GF-D8 (cell line): ENCODE measurements around the gene KRTAP9-3.
"Not testable (repeated sequence)": the region's sequence is repeated elsewhere in the genome, so short reads cannot be mapped to it uniquely, and the experiment has no call there.

Source experiments
- DNase-seq: peaks from one replicate; lab custom pipeline; 2025; lab: John Stamatoyannopoulos, UW

The KRTAP9-3 gene

DNA sequence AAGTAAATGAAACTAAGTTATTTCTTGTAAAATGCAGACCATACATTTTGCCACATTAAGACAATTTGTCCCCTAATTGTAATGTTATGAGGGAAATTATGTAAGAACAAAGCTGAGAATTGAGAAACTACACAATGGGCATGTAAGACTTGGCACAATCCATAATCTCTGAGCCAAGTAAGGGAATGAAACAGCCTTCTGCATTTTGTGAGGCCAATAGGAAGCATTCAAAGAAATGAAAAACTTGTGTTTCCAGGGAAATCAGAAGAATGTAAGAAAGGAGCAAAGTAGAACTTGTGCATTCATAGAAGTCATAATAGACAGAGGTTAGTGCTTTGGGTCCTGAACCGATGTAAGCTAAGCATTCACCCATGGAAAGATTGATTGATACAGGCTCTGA is 19.0 kb downstream of the KRTAP9-3 start:
- no peak for DNase-seq

DNA sequence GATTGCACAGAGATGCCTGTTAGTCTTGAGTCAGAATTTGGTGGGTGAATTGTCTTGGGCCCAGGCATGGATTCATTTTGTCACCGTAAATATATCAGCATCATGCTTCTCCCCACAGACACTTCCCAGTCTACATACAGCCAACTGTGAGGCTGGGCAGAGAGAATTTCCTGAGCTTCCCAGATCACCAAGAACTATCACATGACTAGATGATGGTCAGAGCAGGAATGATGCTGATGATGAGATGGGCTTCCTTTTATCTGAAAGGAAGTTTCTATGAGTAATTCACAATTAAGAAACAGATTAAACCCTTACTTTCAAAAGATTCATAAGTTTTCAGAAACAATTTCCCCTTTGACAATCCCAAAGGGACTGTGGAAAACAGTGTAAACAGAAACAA is 22.6 kb downstream of the KRTAP9-3 start:
- no peak for DNase-seq

DNA sequence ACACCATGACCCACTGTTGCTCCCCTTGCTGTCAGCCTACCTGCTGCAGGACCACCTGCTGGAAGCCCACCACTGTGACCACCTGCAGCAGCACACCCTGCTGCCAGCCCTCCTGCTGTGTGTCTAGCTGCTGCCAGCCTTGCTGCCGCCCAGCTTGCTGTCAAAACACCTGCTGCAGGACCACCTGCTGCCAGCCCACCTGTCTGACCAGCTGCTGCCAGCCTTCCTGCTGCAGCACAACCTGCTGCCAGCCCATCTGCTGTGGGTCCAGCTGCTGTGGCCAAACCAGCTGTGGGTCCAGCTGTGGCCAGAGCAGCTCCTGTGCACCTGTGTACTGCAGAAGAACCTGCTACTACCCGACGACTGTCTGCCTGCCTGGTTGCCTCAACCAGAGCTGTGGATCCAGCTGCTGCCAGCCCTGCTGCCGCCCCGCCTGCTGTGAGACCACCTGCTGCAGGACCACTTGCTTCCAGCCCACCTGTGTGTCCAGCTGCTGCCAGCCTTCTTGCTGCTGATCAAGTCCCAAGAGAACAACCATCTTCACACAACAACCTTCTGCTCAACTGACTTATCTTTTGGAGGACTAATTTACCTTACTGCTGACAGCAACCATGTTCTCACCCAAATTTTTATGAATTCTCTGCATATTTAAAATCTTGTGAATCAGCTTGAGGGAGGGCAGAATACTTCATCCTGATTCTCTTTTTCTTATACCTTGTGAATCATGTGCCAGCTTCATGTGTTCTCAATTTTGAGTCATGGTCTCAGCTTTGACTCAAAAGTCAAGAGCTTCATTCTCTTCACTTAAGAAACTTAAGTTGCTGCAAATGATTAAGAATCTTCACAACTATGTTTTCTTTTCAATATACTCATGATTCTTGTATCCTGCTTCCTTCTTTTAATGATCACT is 23.4 kb downstream of the KRTAP9-3 start, which contains the start of gene KRTAP9-9:
Gene KRTAP9-9, plus strand, starts transcription at position 4 of the 910 bp plus-strand sequence.
- DNase-seq: not testable (repeated sequence)

DNA sequence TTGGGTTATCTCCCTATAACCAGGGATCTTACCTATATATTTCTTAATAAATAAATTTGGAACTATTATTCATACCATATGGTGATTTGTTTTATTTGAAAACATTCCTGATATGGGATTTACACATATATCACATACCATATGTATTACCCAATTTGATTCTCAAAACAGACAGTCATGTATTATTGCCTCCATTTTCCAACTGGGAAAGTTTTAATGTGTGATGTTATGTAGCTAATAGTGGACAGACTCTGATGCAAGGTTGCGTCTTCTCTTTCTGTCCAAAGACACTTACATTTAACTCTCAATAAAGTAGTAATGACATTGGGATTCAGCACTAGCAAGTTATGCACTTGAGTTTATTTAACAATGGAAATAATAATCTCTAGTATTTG is 24.0 kb downstream of the KRTAP9-3 start:
- no peak for DNase-seq

DNA sequence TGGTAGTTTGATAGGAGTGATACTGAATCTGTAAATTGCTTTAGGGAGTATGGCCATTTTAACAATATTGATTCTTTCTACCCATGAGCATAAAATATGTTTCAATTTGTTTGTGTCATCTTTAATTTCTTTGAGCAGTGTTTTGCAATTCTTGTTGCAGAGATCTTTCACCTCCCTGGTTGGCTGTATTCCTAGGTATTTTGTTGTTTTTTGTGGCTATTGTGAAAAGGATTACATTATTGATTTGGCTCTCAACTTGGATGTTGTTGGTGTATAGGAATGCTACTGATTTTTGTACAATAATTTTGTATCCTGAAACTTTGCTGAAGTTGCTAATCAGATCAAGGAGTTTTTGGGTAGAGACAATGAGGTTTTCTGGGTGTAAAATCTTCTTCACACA is 26.2 kb downstream of the KRTAP9-3 start:
- no peak for DNase-seq

DNA sequence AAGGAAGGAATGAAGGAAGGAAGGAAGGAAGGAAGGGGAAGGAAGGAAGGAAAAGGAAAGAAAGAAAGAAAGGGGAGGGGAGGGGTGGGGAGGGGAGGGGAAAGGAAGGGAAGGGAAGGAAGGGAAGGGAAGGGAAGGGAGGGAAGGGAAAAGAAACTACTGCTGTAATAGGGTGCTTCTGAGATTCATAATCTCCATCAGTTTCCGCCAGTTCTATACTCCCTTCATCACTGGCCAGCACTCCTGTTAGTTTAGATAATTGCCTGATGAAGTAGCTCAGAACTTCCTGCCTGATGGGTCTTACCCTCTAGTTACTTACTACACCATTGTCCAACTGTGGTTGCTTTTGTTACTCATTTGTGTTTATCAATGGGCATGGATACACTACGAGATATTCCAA is 31.0 kb downstream of the KRTAP9-3 start:
- no peak for DNase-seq

DNA sequence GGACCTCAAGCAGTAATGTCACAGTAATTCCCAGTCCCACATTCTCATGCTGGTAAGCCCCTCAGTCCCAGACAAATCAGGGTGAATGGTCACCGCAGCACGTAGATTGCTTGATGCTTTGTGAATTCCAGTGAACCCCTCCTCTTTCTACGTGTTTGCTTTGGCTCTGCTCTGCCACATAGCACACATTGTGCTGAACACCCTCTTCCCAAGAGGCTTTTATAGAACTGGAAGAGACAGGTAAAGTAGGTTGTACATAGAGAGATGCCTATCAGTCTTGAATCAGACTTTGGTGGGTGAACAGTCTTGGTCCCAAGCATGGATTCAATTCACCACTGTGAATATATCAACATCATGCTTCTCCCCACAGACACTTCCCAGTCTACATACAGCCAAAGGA is 32.4 kb downstream of the KRTAP9-3 start:
- no peak for DNase-seq

DNA sequence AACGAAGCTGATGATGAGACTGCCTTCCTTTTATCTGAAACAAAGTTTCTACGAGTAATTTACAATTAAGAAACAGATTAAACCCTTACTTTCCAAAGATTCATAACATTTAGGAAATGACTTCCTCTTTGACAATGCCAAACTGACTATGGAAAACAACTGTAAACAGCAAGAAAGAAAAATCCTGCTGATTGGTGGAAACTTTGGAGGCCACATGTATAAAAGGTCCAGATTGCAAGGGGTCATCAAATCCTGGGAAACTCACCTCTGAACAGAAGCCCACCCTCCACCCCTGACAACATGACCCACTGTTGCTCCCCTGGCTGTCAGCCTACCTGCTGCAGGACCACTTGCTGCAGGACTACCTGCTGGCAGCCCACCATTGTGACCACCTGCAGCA is 32.8 kb downstream of the KRTAP9-3 start, which contains the start of gene KRTAP9-6:
Gene KRTAP9-6, plus strand, starts transcription at position 301 of the 400 bp plus-strand sequence. Its CDS starts 0 bp downstream, at position 301.
- no peak for DNase-seq

DNA sequence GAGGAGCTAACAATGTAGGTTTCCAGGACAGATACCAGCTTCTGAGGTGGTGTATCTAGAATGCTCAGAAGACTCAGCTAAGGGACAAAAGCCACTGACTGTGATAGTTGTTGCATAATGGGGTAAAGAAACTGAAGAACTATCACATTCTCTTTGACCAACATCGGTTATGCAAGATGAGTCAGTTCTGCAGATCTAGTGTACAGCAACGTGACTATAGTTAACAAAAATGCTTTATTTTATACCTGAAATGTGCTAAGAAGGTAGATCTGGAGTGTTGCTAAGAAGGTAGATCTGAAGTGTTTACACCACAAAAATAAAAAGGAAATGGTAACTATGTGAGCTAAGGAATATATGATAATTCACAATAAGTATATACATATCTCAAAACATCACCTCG is 35.5 kb downstream of the KRTAP9-3 start:
- DNase-seq: no peak

DNA sequence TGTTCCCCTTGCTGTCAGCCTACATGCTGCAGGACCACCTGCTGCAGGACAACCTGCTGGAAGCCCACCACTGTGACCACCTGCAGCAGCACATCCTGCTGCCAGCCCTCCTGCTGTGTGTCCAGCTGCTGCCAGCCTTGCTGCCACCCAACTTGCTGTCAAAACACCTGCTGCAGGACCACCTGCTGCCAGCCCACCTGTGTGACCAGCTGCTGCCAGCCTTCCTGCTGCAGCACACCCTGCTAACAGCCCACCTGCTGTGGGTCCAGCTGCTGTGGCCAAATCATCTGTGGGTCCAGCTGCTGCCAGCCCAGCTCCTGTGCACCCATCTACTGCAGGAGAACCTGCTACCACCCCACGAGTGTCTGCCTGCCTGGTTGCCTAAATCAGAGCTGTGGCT is 39.1 kb downstream of the KRTAP9-3 start:
- not testable (repeated sequence) for DNase-seq

DNA sequence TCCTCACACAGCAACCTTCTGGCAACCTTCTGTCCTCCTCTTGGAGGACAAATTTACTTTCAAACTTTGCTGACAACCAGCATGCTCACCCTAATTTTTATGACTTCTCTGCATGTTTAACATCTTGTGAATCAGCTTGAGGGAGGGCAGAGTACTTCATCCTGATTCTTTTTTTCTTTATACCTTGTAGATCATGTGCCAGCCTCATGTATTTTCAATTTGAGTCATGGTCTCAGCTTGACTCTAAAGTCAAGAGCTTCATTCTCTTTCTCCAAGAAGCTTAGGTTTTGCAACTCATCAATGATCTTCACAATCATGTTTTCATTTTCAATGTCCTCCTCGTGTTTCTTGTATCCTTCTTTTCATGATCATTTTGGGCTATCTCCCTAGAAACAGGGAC is 39.6 kb downstream of the KRTAP9-3 start:
- DNase-seq: no peak

DNA sequence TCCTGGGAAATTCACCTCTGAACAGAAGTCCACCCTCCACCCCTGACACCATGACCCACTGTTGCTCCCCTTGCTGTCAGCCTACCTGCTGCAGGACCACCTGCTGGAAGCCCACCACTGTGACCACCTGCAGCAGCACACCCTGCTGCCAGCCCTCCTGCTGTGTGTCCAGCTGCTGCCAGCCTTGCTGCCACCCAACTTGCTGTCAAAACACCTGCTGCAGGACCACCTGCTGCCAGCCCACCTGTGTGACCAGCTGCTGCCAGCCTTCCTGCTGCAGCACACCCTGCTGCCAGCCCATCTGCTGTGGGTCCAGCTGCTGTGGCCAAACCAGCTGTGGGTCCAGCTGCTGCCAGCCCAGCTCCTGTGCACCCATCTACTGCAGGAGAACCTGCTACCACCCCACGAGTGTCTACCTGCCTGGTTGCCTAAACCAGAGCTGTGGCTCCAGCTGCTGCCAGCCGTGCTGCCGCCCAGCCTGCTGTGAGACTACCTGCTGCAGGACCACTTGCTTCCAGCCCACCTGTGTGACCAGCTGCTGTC is 43.5 kb downstream of the KRTAP9-3 start, which contains the start of gene KRTAP9-7:
Gene KRTAP9-7, plus strand, starts transcription at position 51 of the 543 bp plus-strand sequence. Its CDS starts 0 bp downstream, at position 51.
- DNase-seq: not testable (repeated sequence)

DNA sequence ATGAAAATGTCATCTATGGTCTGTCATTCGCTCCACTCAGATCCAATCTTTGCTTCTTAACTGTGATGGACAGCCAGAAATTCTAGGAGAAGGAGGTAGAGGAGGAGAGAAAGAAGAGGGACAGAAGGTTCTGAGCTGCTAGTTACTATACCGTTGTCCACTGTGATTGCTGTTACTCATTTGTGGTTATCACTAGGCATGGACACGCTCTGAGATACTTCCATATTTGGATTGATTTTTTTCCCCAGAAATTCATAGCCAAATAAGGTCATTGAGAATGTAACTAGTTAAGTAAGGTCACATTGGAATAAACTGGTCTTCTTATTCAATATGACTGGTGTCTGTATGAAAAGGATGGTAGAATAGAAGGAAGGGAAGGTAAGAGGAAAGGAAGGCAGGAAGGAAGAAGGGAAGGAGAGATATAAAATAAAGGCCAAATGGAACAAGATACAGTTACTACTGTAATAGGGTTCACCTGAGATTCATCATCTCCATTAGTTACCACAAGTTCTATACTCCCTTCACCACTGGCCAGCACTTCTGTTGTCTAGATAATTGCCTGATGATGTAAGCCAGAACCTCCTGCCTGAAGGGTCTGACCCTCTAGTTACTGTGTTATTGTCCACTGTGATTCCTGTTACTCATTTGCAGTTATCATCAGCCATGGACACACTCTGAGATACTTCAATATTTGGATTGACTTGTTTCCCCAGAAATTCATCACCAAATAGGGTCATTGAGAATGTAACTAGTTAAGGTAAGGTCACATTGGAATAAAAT is 46.1 kb downstream of the KRTAP9-3 start:
- DNase-seq: no peak
